ENCODE measurements around the gene IL17RE.

Gene IL17RE

GRCh38 chr3:9916734-9917680 lies 14.4 kb downstream of the IL17RE start, which contains the start of gene IL17RC:
Gene IL17RC (plus strand): TSS chr3:9917098. CDS start chr3:9917316, 218 bp downstream.
- TF ChIP-seq CTCF (IDR thresholded peaks at IDR 0.05; ENCODE audit: low read length, missing control alignments): no peak
- peak within 1 kb of the TSS; percentile 63 for H3K4me3 ChIP-seq (replicated peaks; ENCODE audit: low read depth, low read length)
- peak; percentile 84 for DNase-seq (ENCODE audit: low read depth)

- TF ChIP-seq CTCF (IDR thresholded peaks at IDR 0.05; ENCODE audit: low read length, missing control alignments): no peak
- H3K4me3 ChIP-seq (replicated peaks; ENCODE audit: low read depth, low read length): peak overlapping the region; percentile 63
- no peak for DNase-seq (ENCODE audit: low read depth)
Observed at GRCh38 chr3:9917820-9918219, 15.2 kb downstream of the IL17RE start.

GRCh38 chr3:9918261-9919038 lies 15.8 kb downstream of the IL17RE start:
- no peak for DNase-seq (ENCODE audit: low read depth)
- no peak overlapping the region for H3K4me3 ChIP-seq (replicated peaks; ENCODE audit: low read depth, low read length)
- no peak for TF ChIP-seq CTCF (IDR thresholded peaks at IDR 0.05; ENCODE audit: low read length, missing control alignments)

- DNase-seq (ENCODE audit: low read depth): no peak
- no peak for TF ChIP-seq CTCF (IDR thresholded peaks at IDR 0.05; ENCODE audit: low read length, missing control alignments)
- H3K4me3 ChIP-seq (replicated peaks; ENCODE audit: low read depth, low read length): no peak overlapping the region
Observed at GRCh38 chr3:9928158-9928557, 25.5 kb downstream of the IL17RE start.

GRCh38 chr3:9930804-9931418 lies 28.3 kb downstream of the IL17RE start:
- peak; percentile 31 for DNase-seq (ENCODE audit: low read depth)
- TF ChIP-seq CTCF (IDR thresholded peaks at IDR 0.05; ENCODE audit: low read length, missing control alignments): peak; percentile 15
- H3K4me3 ChIP-seq (replicated peaks; ENCODE audit: low read depth, low read length): no peak overlapping the region

- no peak for DNase-seq (ENCODE audit: low read depth)
- TF ChIP-seq CTCF (IDR thresholded peaks at IDR 0.05; ENCODE audit: low read length, missing control alignments): no peak
- peak overlapping the region; percentile 76 for H3K4me3 ChIP-seq (replicated peaks; ENCODE audit: low read depth, low read length)
Observed at GRCh38 chr3:9932535-9932842, 29.8 kb downstream of the IL17RE start.

Measured in fibroblast of pulmonary artery (primary cell).